K562 (cell line): Measurements from ENCODE around the gene TMEM100. TPM values are rescaled to one million over a fixed set of nuclear protein-coding genes. Genes with fewer than 3 reads are reported as not detected.

Experiments
- ADNP ChIP-seq: fragments of 200-800 bp; sonication (Bioruptor generic); IDR thresholded peaks from 2 replicates; pipeline ENCODE4 v1.6.1; 2016; ENCODE audit warnings: missing genetic modification characterization, missing compliant biosample characterization
- ARNT ChIP-seq, 2 experiments: fragments of 450-650 bp; IDR thresholded peaks; 2 replicates each; pipeline ENCODE4 v1.6.1; 2016; ENCODE audit warnings: mild to moderate bottlenecking in 1 of 2
- ATF1 ChIP-seq, 2 experiments: fragments of 450-650 bp in 1 of 2; IDR thresholded peaks; 2 replicates each; pipeline ENCODE4 v1.6.1; 2016; ENCODE audit warnings: missing compliant biosample characterization in 1 of 2, missing genetic modification characterization in 1 of 2
- BRF1 ChIP-seq: IDR thresholded peaks from 3 replicates; pipeline ENCODE4 v1.6.1; 2011; ENCODE audit warnings: borderline replicate concordance, mild to moderate bottlenecking; ENCODE audit not compliant: insufficient read length; ENCODE audit errors: extremely low read depth
- CREBBP ChIP-seq: IDR thresholded peaks from one replicate; pipeline ENCODE4 v1.6.1; 2012; ENCODE audit warnings: low read depth, mild to moderate bottlenecking, control low read depth, inconsistent platforms, low read length
- ERF ChIP-seq: fragments of 450-650 bp; formaldehyde crosslinking; IDR thresholded peaks from 2 replicates; pipeline ENCODE4 v1.4.0; 2020; ENCODE audit warnings: mild to moderate bottlenecking, mixed read lengths
- LEF1 ChIP-seq: fragments of 450-650 bp; IDR thresholded peaks from 2 replicates; pipeline ENCODE4 v1.6.1; 2016; ENCODE audit warnings: mild to moderate bottlenecking
- NFE2L1 ChIP-seq: fragments of 450-650 bp; IDR thresholded peaks from 2 replicates; pipeline ENCODE4 v1.6.1; 2016; ENCODE audit warnings: missing genetic modification characterization, low read depth, mild to moderate bottlenecking, missing compliant biosample characterization, moderate library complexity, borderline replicate concordance
- RAD51 ChIP-seq: fragments of 450-650 bp; IDR thresholded peaks from 2 replicates; pipeline ENCODE4 v1.7.1; 2016; ENCODE audit warnings: low read depth, mild to moderate bottlenecking, borderline replicate concordance
- SOX6 ChIP-seq: fragments of 450-650 bp; IDR thresholded peaks from 2 replicates; pipeline ENCODE4 v1.6.1; 2014; ENCODE audit warnings: mild to moderate bottlenecking
- TRIM24 ChIP-seq, 2 experiments: fragments of 450-650 bp; IDR thresholded peaks; 2 replicates each; pipeline ENCODE4 v1.6.1; 2016
- USF2 ChIP-seq: sonication (generic); formaldehyde crosslinking; IDR thresholded peaks from 2 replicates; pipeline ENCODE4 v1.5.0; 2020; ENCODE audit warnings: missing genetic modification reagents
- ZBTB2 ChIP-seq: fragments of 450-650 bp; IDR thresholded peaks from 2 replicates; pipeline ENCODE4 v1.6.1; 2016; ENCODE audit warnings: antibody characterized with exemption
- ZNF41 ChIP-seq: fragments of 250-450 bp; sonication (Bioruptor Pico); conservative IDR thresholded peaks from 2 replicates; pipeline ENCODE4 v1.4.0; 2020; ENCODE audit warnings: mild to moderate bottlenecking
- ZNF717 ChIP-seq: fragments of 250-450 bp; sonication (Bioruptor Pico); IDR thresholded peaks from 2 replicates; pipeline ENCODE4 v1.5.0; 2021
- ZNF830 ChIP-seq: fragments of 250-450 bp; sonication (Bioruptor Pico); IDR thresholded peaks from 2 replicates; pipeline ENCODE4 v1.5.0; 2021; ENCODE audit warnings: mild to moderate bottlenecking
- polyA plus RNA-seq, 8 experiments: library from polyadenylated mRNA; depleted of rRNA in 4 of 8; stranded (reverse) in 5 of 8; unstranded in 3 of 8; fragments of >200 nt; fragmentation: Nextera tagmentation in 2 of 8; fragmentation: Illumina TruSeq in 1 of 8; extraction: Ambion mirVana in 2 of 8; extraction: Trizol in 1 of 8; gene quantifications; 2 replicates each; pipeline versions ENCODE4 v1.2.1 to v1.2.3, GENCODE V29; 2011 to 2014; ENCODE audit warnings: inconsistent platforms in 1 of 8, missing spikeins in 1 of 8
- total RNA-seq, 7 experiments: library from RNA; depleted of rRNA in 6 of 7; stranded (reverse); fragments of >200 nt in 6 of 7; fragmentation: Illumina TruSeq in 2 of 7; extraction: Trizol in 2 of 7; gene quantifications; 2 replicates each; pipeline versions ENCODE4 v1.2.1 to v1.2.3, GENCODE V29; 2011 to 2021; ENCODE audit warnings: low replicate concordance in 1 of 7
- TF ChIP-seq, protein P1 (sequence below): sonication (generic); formaldehyde crosslinking; IDR thresholded peaks from 2 replicates; pipeline ENCODE4 v1.8.1; 2022; ENCODE audit warnings: missing genetic modification reagents
- TF ChIP-seq, protein P2 (sequence below): IDR thresholded peaks from 2 replicates; pipeline ENCODE4 v1.6.1; 2014; ENCODE audit warnings: antibody characterized with exemption
- TF ChIP-seq, protein P3 (sequence below): fragments of 450-650 bp; conservative IDR thresholded peaks from 2 replicates; pipeline ENCODE4 v1.6.1; 2016; ENCODE audit warnings: missing genetic modification characterization, low read depth, mild to moderate bottlenecking, control low read depth, missing compliant biosample characterization
- TF ChIP-seq, protein P4 (sequence below): fragments of 250-450 bp; sonication (Bioruptor Pico); IDR thresholded peaks from 2 replicates; pipeline ENCODE4 v1.8.0; 2022; ENCODE audit warnings: inconsistent platforms, mild to moderate bottlenecking, moderate library complexity, borderline replicate concordance

TMEM100 gene
- total and polyA plus RNA-seq, 9 of the 15 experiments (the other 6 are each of a cell fraction or from before 2014, with no cell fraction given), result 0.12 to 0.50 (median 0.19) TPM

- TF ChIP-seq ZBTB2 (no peak), ARNT (IDR thresholded peaks at IDR 0.05) (no peak), NFE2L1 (no peak), TRIM24 (IDR thresholded peaks at IDR 0.05) (no peak), BRF1 (no peak), USF2 (CRISPR knock-in tag) (no peak), ERF (no peak), ZNF41 (CRISPR knock-in tag) (no peak), RAD51 (peak; percentile 10; the same call in 1 of the 2 replicates), ADNP (tag) (no peak), SOX6 (no peak), ZNF717 (CRISPR knock-in tag) (no peak), LEF1 (no peak), ZNF830 (CRISPR knock-in tag) (no peak), CREBBP (no peak), ATF1 (CRISPR knock-in tag; IDR thresholded peaks at IDR 0.05) (no peak), ATF1 (tag; IDR thresholded peaks at IDR 0.05) (peak; percentile 59)
- TF ChIP-seq, protein P1, sequence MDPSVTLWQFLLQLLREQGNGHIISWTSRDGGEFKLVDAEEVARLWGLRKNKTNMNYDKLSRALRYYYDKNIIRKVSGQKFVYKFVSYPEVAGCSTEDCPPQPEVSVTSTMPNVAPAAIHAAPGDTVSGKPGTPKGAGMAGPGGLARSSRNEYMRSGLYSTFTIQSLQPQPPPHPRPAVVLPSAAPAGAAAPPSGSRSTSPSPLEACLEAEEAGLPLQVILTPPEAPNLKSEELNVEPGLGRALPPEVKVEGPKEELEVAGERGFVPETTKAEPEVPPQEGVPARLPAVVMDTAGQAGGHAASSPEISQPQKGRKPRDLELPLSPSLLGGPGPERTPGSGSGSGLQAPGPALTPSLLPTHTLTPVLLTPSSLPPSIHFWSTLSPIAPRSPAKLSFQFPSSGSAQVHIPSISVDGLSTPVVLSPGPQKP (CRISPR knock-in tag), result no peak
- TF ChIP-seq, protein P2, sequence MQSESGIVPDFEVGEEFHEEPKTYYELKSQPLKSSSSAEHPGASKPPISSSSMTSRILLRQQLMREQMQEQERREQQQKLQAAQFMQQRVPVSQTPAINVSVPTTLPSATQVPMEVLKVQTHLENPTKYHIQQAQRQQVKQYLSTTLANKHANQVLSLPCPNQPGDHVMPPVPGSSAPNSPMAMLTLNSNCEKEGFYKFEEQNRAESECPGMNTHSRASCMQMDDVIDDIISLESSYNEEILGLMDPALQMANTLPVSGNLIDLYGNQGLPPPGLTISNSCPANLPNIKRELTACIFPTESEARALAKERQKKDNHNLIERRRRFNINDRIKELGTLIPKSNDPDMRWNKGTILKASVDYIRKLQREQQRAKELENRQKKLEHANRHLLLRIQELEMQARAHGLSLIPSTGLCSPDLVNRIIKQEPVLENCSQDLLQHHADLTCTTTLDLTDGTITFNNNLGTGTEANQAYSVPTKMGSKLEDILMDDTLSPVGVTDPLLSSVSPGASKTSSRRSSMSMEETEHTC, result no peak
- TF ChIP-seq, protein P3, sequence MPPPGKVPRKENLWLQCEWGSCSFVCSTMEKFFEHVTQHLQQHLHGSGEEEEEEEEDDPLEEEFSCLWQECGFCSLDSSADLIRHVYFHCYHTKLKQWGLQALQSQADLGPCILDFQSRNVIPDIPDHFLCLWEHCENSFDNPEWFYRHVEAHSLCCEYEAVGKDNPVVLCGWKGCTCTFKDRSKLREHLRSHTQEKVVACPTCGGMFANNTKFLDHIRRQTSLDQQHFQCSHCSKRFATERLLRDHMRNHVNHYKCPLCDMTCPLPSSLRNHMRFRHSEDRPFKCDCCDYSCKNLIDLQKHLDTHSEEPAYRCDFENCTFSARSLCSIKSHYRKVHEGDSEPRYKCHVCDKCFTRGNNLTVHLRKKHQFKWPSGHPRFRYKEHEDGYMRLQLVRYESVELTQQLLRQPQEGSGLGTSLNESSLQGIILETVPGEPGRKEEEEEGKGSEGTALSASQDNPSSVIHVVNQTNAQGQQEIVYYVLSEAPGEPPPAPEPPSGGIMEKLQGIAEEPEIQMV, result no peak
- TF ChIP-seq, protein P4, sequence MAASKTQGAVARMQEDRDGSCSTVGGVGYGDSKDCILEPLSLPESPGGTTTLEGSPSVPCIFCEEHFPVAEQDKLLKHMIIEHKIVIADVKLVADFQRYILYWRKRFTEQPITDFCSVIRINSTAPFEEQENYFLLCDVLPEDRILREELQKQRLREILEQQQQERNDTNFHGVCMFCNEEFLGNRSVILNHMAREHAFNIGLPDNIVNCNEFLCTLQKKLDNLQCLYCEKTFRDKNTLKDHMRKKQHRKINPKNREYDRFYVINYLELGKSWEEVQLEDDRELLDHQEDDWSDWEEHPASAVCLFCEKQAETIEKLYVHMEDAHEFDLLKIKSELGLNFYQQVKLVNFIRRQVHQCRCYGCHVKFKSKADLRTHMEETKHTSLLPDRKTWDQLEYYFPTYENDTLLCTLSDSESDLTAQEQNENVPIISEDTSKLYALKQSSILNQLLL, result no peak
Measured at GRCh38 chr17:55731586-55732250, 9.1 kb upstream of the TMEM100 start (continued).
